Liver (tissue), 9 donors: ENCODE measurements around the gene CTSH. TPM values are rescaled to one million over a fixed set of nuclear protein-coding genes. Genes with fewer than 3 reads are reported as not detected.

Experiments used
- DNase-seq: peaks from one replicate; pipeline ENCODE4 v3.0.0-alpha.2; 2017; ENCODE audit warnings: low spot score
- H3K27ac ChIP-seq, 2 donors: one replicate each; pipeline ENCODE4 v1.7.0; 2013; ENCODE audit warnings: inconsistent platforms in 2 of 2, low read length in 2 of 2, control low read depth in 1 of 2, low read depth in 1 of 2, mild to moderate bottlenecking in 1 of 2
- H3K27me3 ChIP-seq, 4 donors: one replicate each; pipeline versions ENCODE4 v1.6.1 to v1.7.0; 2013; ENCODE audit warnings: low read length in 3 of 4, inconsistent platforms in 1 of 4, mild to moderate bottlenecking in 1 of 4, moderate library complexity in 1 of 4; ENCODE audit not compliant: control insufficient read depth in 4 of 4, insufficient read depth in 4 of 4
- H3K36me3 ChIP-seq, 4 donors: one replicate each; pipeline versions ENCODE4 v1.6.1 to v1.7.0; 2013; ENCODE audit warnings: low read length in 3 of 4, mild to moderate bottlenecking in 3 of 4, low read depth in 1 of 4, moderate library complexity in 1 of 4; ENCODE audit not compliant: control insufficient read depth in 4 of 4, insufficient read depth in 3 of 4
- H3K4me1 ChIP-seq, 4 donors: one replicate each; pipeline versions ENCODE4 v1.6.1 to v1.7.0; 2013; ENCODE audit warnings: low read length in 3 of 4, mild to moderate bottlenecking in 3 of 4, moderate library complexity in 1 of 4; ENCODE audit not compliant: control insufficient read depth in 4 of 4, insufficient read depth in 4 of 4
- H3K4me3 ChIP-seq, 3 donors: one replicate each; pipeline versions ENCODE4 v1.6.1 to v1.7.0; 2013; ENCODE audit warnings: low read length in 3 of 3, control low read depth in 1 of 3, low read depth in 1 of 3, mild to moderate bottlenecking in 1 of 3
- H3K9ac ChIP-seq, 2 donors: one replicate each; pipeline ENCODE4 v1.7.0; 2013; ENCODE audit warnings: low read length in 2 of 2, mild to moderate bottlenecking in 2 of 2, moderate library complexity in 2 of 2, control low read depth in 1 of 2, low read depth in 1 of 2
- H3K9me3 ChIP-seq, 4 donors: one replicate each; pipeline versions ENCODE4 v1.6.1 to v1.7.0; 2013; ENCODE audit warnings: low read length in 3 of 4; ENCODE audit not compliant: control insufficient read depth in 4 of 4
- ATF3 ChIP-seq: IDR thresholded peaks from 2 replicates; pipeline ENCODE4 v1.6.1; 2016; ENCODE audit warnings: antibody characterized with exemption
- CTCF ChIP-seq: fragments of 150-350 bp; IDR thresholded peaks from 2 replicates; pipeline ENCODE4 v1.5.1; 2017; ENCODE audit warnings: improper control_type of control experiment, low read depth, low read length; ENCODE audit not compliant: missing input control
- EGR1 ChIP-seq, 2 donors: IDR thresholded peaks; 2 replicates each; pipeline ENCODE4 v1.6.1; 2016 to 2018; ENCODE audit warnings: antibody characterized with exemption in 2 of 2, low read depth in 2 of 2
- FOXA1 ChIP-seq: IDR thresholded peaks from 2 replicates; pipeline ENCODE4 v1.6.1; 2016; ENCODE audit warnings: antibody characterized with exemption
- FOXA2 ChIP-seq: IDR thresholded peaks from 2 replicates; pipeline ENCODE4 v1.6.1; 2016; ENCODE audit warnings: antibody characterized with exemption
- GABPA ChIP-seq, 2 donors: IDR thresholded peaks in 1 of 2; conservative IDR thresholded peaks in 1 of 2; 2 replicates each; pipeline ENCODE4 v1.6.1; 2016; ENCODE audit warnings: antibody characterized with exemption in 2 of 2, mild to moderate bottlenecking in 1 of 2, moderate library complexity in 1 of 2
- HNF4A ChIP-seq, 2 donors: conservative IDR thresholded peaks; 2 replicates each; pipeline ENCODE4 v1.6.1; 2016; ENCODE audit warnings: antibody characterized with exemption in 2 of 2, mild to moderate bottlenecking in 2 of 2
- HNF4G ChIP-seq: IDR thresholded peaks from 2 replicates; pipeline ENCODE4 v1.6.1; 2016; ENCODE audit warnings: antibody characterized with exemption
- JUND ChIP-seq, 2 donors: IDR thresholded peaks; 2 replicates each; pipeline ENCODE4 v1.6.1; 2016; ENCODE audit warnings: antibody characterized with exemption in 2 of 2
- MAX ChIP-seq: IDR thresholded peaks from 2 replicates; pipeline ENCODE4 v1.6.1; 2016; ENCODE audit warnings: antibody characterized with exemption
- NR2F2 ChIP-seq: IDR thresholded peaks from 2 replicates; pipeline ENCODE4 v1.6.1; 2016; ENCODE audit warnings: antibody characterized with exemption
- RAD21 ChIP-seq, 2 donors: IDR thresholded peaks; 2 replicates each; pipeline ENCODE4 v1.6.1; 2016; ENCODE audit warnings: antibody characterized with exemption in 2 of 2, mild to moderate bottlenecking in 2 of 2
- REST ChIP-seq: IDR thresholded peaks from 2 replicates; pipeline ENCODE4 v1.6.1; 2016; ENCODE audit warnings: antibody characterized with exemption, mild to moderate bottlenecking
- RXRA ChIP-seq, 2 donors: IDR thresholded peaks; 2 replicates each; pipeline ENCODE4 v1.6.1; 2017 to 2018; ENCODE audit warnings: antibody characterized with exemption in 2 of 2, mild to moderate bottlenecking in 1 of 2
- SP1 ChIP-seq: IDR thresholded peaks from 2 replicates; pipeline ENCODE4 v1.6.1; 2018; ENCODE audit warnings: antibody characterized with exemption, mild to moderate bottlenecking
- TAF1 ChIP-seq: conservative IDR thresholded peaks from 2 replicates; pipeline ENCODE4 v1.6.1; 2016; ENCODE audit warnings: antibody characterized with exemption, mild to moderate bottlenecking
- YY1 ChIP-seq: IDR thresholded peaks from 2 replicates; pipeline ENCODE4 v1.6.1; 2016; ENCODE audit warnings: antibody characterized with exemption, mild to moderate bottlenecking
- ZBTB33 ChIP-seq: IDR thresholded peaks from 2 replicates; pipeline ENCODE4 v1.6.1; 2016; ENCODE audit warnings: antibody characterized with exemption
- WGBS: extraction: QIAGEN DNeasy Blood & Tissue Kit; methylation state at CpG from one replicate; pipeline ENCODE4 v1.1.7; 2013; 5-methylcytosine and 5-hydroxymethylcytosine counted together
- polyA plus RNA-seq, 2 donors: library from polyadenylated mRNA; stranded (reverse) in 1 of 2; unstranded in 1 of 2; fragments of 200-250 nt in 1 of 2; fragments of >200 nt in 1 of 2; fragmentation: Nextera tagmentation in 1 of 2; extraction: Ambion mirVana in 1 of 2; gene quantifications; one replicate each; pipeline versions ENCODE4 v1.2.1 to v1.2.3, GENCODE V29; 2013 to 2015
- total RNA-seq, 2 donors: library from RNA; depleted of rRNA; stranded (reverse); fragments of >200 nt; gene quantifications; one replicate each; pipeline ENCODE4 v1.2.3, GENCODE V29; 2014
- donor health status: healthy.
- donor health status: healthy.
- donor health status: healthy.
- donor health status: healthy.
- donor health status: healthy.

Gene CTSH
- total and polyA plus RNA-seq, 4 donors = 46.3 to 162 (median 95.8) TPM

GRCh38 chr15:78929536-78930264 is 15.1 kb downstream of the CTSH start:
- Histone ChIP-seq H3K4me3 (no peak overlapping the region), H3K9me3 (no peaks in the 10 kb centered on the region), H3K36me3 (peaks cover 8 to 44% (median 18%) of the 10 kb centered on the region in 4 donors), H3K27me3 (no peaks in the 10 kb centered on the region), H3K4me1 (peaks cover 10 to 29% (median 18%) of the 10 kb centered on the region in 4 donors), H3K27ac (no peak overlapping the region), H3K9ac (no peak overlapping the region)
- WGBS = 95% methylated on average over 16 of the region's 16 CpGs
- DNase-seq = no peak
- no peak for TF ChIP-seq REST
- no peak for TF ChIP-seq FOXA1
- TF ChIP-seq ZBTB33 = no peak
- TF ChIP-seq HNF4A (conservative IDR thresholded peaks at IDR 0.05) = no peak
- TF ChIP-seq NR2F2 = no peak
- no peak for TF ChIP-seq ATF3
- TF ChIP-seq SP1 = no peak
- TF ChIP-seq FOXA2 = no peak
- no peak for TF ChIP-seq HNF4G
- no peak for TF ChIP-seq YY1
- TF ChIP-seq RXRA (IDR thresholded peaks at IDR 0.05) = no peak
- no peak for TF ChIP-seq CTCF
- TF ChIP-seq GABPA (IDR thresholded peaks at IDR 0.05 in 1 of 2, conservative IDR thresholded peaks at IDR 0.05 in 1 of 2) = no peak
- no peak for TF ChIP-seq TAF1
- TF ChIP-seq EGR1 (IDR thresholded peaks at IDR 0.05; ENCODE audit: low read depth in 2 of 2) = no peak
- no peak for TF ChIP-seq JUND (IDR thresholded peaks at IDR 0.05)
- no peak for TF ChIP-seq RAD21 (IDR thresholded peaks at IDR 0.05)
- no peak for TF ChIP-seq MAX
